Measurements from ENCODE around the gene LMOD1. TPM values are rescaled to one million over a fixed set of nuclear protein-coding genes. Genes with fewer than 3 reads are reported as not detected.

The LMOD1 gene
- total and polyA plus RNA-seq, 2 of the 8 experiments (the other 6 are each of a cell fraction or from before 2014, with no cell fraction given): 0.77 to 1.4 TPM

DNA sequence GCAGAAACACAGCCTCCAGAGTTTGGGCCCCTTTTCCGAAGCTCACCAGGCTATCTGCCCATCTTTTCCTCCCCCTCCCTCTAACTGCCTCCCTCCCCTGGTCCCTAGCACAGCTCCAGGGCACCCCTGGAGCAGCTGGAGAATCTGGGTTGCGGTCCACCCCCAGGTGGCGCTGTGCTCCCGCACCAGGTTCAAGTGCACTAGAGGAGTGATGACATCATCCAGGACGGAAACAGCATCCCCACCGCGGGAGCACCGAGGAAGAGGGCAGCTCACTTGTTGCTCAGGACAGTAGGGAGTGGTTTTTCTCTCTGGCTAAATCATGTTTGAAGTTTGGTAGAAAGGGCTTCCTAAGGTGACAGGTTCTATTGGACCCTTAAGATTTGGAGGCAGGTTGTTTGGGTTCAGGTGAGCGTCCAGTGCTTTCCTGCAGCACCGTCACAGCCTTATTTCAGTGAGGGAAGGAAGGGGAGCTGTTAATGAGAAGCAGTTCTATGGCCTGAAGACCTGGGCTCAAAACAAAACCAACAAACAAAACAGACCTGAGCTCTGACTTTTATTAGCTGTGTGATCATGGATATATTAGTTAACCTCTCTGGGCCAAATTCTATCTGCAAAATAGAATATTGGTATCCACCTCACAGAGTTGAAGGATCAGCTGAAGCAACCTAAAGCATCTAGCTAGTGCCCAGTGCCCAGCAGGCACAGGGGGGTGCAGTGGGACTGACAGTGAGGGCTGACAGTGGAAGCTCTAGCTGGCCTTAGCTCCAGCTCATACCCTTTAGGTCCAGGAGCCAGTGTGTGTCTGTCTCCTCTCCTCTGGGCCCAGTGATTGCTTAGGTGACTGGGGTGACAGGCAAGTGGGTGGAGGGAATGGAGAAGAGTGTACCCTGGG lies 50.2 kb downstream of the LMOD1 start (continued):
- peak; percentile 90 for TF ChIP-seq ATF3 (IDR thresholded peaks at IDR 0.05; ENCODE audit: insufficient read depth, low read depth, low read length)
